Uterus (tissue), 2 donors: ENCODE results near the gene SRCIN1.

ENCODE experiments used
- CTCF ChIP-seq, 4 experiments: fragments of 200-600 bp in 2 of 4; fragments of 450-650 bp in 2 of 4; sonication (generic) in 2 of 4; IDR thresholded peaks; one replicate each; pipeline ENCODE4 v1.5.1; 2016 to 2019; ENCODE audit warnings: antibody characterized with exemption in 4 of 4, mild to moderate bottlenecking in 2 of 4, moderate library complexity in 1 of 4
- POLR2A ChIP-seq, 2 donors: fragments of 450-650 bp; IDR thresholded peaks; one replicate each; pipeline ENCODE4 v1.6.1; 2016; ENCODE audit warnings: antibody characterized with exemption in 2 of 2, mild to moderate bottlenecking in 1 of 2, moderate library complexity in 1 of 2

GRCh38 chr17:38533241-38533640 is 72.5 kb downstream of the SRCIN1 start:
- TF ChIP-seq CTCF (IDR thresholded peaks at IDR 0.05) (no peak), POLR2A (IDR thresholded peaks at IDR 0.05) (no peak)
